GM12892 (cell line): Measurements from ENCODE around the gene SIAE.

Source experiments
- DNase-seq: peaks from one replicate; pipeline ENCODE4 v3.0.0; 2011; ENCODE audit not compliant: insufficient read length
- FAIRE-seq: peaks from 2 replicates; lab custom pipeline; 2011; peaks lifted over from hg19 to GRCh38; lab: Jason Lieb, UNC
- POLR2A ChIP-seq: IDR thresholded peaks from 2 replicates; pipeline ENCODE4 v1.6.1; 2011; ENCODE audit warnings: low read depth, low read length, control low read depth
- POLR2AphosphoS5 ChIP-seq: IDR thresholded peaks from 2 replicates; pipeline ENCODE4 v1.6.1; 2011; ENCODE audit warnings: low read depth, low read length, control low read depth
- TAF1 ChIP-seq: IDR thresholded peaks from 2 replicates; pipeline ENCODE4 v1.6.1; 2011; ENCODE audit warnings: low read depth, mild to moderate bottlenecking, control low read depth, low read length, borderline replicate concordance

Gene SIAE

DNA sequence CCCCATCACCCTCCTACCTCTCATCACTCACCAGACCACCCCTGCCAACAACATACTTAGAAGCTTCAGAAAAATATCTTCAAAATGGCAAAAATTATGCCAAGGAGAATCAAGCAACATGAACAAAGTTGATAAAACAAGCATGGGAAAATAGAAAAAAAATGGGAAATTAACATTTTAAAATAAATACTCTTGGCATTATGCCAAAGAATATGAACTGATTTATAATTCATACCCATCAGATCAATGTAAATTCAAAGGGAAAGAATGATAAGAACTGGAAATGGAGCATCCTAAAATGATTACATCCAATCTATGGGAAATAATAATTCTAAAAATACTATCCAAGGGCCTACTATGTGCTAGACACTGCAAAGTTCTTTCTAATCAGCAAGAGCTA, 12.0 kb downstream of the SIAE start:
- TF ChIP-seq POLR2AphosphoS5: no peak
- TF ChIP-seq POLR2A: no peak
- no peak for TF ChIP-seq TAF1
- no peak for FAIRE-seq

DNA sequence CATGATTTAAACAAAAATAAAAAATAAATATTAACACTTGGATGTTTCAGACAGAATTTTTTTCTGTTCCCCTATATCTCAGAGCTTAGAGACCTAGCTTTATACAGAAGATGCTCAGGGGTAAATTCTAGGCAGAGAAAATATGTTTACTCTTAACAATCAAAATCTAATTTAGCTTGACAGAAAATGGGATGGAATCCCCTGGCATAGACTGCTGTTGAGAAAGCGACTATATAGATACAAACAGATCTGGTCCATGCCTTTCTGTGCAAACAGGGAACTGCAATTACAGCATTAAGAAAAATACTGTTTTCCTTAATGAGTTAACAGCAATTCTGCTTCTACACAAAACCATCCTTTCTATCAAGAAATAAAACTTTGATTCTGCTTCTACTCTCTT, 14.6 kb downstream of the SIAE start:
- DNase-seq (no peak), FAIRE-seq (no peak)
- TF ChIP-seq TAF1 (no peak), POLR2AphosphoS5 (no peak), POLR2A (no peak)

More for the DNA sequence above, 12.0 kb downstream of the SIAE start:
- DNase-seq: no peak

DNA sequence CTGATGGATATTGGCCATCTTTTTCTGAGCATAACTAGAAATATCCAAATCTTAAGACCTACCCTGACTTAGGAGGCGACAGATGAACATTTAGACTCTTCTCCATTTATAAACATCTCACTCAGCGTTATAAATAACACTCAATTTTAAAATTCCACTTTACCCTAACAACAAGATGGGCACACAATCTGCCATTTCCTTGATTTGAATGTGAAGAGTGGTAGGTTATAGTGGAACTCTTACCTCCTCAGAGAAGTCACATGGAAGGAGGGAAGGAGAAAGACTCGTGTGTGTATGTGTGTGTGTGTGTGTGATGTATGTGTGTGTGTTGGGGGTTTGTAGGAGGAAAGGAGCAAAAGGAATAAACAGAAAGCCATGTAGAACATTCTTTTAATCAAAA, 15.0 kb downstream of the SIAE start:
- DNase-seq: no peak
- no peak for TF ChIP-seq POLR2A
- TF ChIP-seq TAF1: no peak
- no peak for TF ChIP-seq POLR2AphosphoS5
- no peak for FAIRE-seq

DNA sequence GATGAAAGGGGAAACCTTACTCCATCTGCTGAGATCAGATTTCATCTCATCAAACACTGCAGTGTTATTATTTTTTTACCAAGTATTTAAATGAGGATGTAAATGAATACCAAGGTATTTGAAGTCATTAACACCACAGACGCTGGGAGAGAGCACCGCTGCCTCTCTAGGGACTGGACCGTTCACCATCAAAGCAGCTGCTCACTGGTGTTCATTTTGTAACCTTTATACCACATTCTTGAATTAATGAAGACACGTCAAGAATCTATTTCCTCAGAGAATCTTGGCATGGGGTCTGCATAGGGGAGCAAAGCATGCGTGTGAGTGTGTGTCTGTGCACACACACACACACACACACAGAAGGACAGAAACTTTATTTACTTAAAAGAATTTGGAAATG, 15.6 kb downstream of the SIAE start:
- no peak for TF ChIP-seq POLR2A
- no peak for TF ChIP-seq POLR2AphosphoS5
- no peak for TF ChIP-seq TAF1
- DNase-seq (no peak), FAIRE-seq (no peak)

DNA sequence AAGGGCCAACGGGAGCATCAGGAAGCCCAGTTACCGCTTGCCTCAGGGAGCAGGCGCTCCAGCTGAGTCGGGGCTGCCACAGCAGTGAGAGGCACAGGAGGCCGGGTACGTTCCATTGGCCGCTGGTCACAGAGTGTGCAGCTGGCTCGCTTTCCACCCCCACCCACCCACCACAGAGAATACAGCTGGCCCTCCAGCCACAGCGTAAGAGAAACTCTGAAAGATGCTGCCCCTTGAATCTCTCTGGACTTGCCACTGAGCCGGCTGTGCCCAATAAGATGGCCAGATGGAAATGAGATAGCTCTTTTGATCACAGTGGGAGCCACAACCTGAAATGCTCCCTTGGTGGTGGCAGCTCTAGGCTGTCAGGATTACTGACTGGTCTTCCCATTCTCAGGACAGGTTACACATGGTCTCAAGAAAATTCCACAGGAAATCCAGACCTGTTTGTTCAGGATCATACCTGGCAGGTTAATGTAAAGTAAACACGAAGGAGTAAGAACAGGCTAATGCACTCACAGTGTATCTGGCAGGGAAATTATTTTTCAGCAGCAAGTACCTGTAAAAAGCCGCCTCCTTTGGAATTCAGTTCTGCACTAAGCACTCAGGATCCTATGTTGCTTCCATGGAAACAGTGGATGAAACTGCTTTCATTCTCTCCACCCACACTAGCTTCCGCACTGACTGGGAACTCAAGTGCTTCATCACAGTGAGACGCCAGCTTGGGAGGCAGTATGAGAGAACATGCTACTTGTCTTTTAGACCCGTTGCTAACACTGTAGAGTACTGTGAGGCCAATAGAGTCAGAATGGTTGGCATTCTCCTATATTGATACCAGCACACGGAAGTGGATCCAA, 16.5 kb downstream of the SIAE start:
- no peak for DNase-seq
- TF ChIP-seq POLR2A (no peak), POLR2AphosphoS5 (no peak), TAF1 (no peak)
- FAIRE-seq: no peak

DNA sequence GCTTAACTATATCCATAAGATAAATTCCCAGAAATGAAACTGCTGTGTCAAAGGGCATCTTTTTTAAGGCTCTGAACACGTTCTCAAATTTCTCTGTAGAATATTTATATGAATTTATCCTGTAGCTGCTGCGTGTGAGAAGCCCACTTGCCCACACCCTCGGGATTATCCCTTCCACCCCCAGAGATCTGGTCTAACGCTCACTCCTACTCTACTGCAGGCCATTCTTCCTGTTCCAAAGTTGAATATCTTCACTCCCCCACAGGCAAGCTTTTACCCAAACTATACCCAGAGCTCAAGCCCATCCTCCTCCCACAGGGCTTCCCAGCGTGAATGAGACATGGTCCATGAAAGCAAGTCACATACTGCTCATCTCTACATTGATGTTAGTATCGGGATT, 24.9 kb downstream of the SIAE start:
- no peak for TF ChIP-seq POLR2A
- no peak for TF ChIP-seq POLR2AphosphoS5
- no peak for TF ChIP-seq TAF1
- no peak for FAIRE-seq
- no peak for DNase-seq

DNA sequence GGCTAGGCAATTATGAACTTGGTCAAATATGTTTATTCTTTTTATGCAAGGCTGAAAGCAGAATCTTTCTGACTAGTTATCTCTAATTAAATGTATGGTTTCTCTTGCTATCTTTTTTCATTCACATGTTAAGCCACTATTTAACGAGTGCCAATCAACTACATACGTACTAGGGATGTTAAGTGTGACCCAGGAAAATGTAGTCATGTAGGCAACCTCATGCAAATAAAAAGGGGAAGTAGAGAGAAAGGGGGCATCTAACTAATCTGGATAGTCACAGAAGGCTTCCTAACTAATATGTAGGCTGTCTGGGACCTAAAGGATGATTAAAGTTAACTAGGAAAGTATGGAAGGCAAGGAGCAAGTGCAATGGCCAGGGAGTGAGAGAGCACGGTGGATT, 27.4 kb downstream of the SIAE start:
- FAIRE-seq: no peak
- TF ChIP-seq TAF1 (no peak), POLR2A (no peak), POLR2AphosphoS5 (no peak)

DNA sequence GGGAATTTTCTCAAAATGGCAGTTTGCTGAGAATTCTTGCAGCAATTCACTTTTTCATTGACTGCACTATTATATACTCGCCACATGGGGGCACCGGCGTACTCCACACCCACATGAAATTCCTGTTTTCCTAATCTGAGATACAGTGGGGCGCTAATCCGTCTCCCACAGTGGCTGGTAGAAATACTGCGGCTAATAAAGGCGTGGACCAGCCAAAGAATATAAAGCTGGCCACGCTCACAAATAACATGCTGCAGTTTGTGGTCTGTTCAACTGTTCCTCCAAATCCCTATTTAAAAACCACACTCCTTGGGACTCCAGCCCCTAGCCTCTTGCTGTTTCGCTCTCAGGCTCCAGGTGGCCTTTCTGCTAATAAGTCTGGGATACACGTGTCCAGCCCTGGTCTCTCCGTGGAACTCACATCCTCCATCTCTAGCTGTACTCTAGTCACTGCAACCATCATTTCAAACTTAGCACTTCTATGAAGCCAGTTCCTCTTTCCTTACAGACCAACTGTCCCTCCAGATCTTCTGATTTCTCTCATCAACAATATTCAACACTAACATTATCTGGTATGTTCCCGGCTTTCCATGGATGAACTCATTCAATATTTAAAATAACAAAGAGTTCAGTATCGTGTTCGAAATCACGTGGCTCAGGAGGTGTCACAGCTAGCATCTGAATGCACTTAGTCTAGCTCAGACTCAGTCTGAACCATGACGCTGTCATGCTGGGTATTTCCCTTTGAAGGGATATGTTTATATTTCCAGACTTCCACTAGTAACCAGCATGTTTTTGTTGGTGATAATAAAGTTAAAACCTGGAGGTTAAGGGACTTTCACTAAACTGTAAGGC, 28.9 kb downstream of the SIAE start:
- FAIRE-seq (peak; percentile 97), DNase-seq (no peak)
- TF ChIP-seq POLR2A: no peak
- no peak for TF ChIP-seq POLR2AphosphoS5
- TF ChIP-seq TAF1: no peak

More for the DNA sequence above, 27.4 kb downstream of the SIAE start:
- DNase-seq: no peak

DNA sequence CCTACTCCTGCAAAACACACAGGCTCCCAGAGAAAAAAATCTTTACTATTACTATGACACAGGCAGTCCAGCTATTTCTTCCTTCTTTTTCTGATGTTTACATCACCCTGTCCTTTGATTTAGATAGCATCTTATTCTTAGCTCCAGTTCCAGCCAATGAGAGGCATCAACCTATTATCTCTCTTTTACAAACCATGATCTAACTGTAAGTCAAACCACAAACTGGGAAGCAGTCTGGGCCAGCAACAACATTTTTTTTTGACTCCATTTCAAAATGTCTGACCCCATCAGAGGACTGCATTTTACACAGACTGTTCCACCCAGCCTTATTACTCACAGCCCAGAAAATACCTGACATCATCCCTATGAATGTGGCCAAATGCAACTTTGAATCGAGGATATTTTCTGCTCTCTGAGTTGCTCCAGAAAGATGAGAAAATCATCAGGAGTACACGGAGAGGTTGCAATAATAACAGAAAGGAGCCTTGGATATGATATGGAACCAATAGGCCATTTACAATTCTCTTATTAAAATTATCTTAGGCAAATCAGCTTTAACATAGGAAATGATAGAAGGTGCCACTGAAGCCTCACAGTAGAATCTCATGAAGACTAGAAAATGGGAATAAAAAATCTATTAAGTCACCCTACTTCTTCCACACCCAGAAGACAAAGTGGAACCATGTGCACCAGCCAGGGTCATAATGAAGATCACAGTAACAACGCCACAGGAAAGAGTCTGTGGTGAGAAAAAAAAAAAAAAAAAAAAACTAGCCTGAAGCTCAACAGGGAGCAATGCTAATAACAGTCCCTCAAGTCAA, 29.7 kb downstream of the SIAE start:
- no peak for TF ChIP-seq POLR2AphosphoS5
- TF ChIP-seq POLR2A: no peak
- no peak for TF ChIP-seq TAF1
- FAIRE-seq (peak; percentile 68), DNase-seq (no peak)

DNA sequence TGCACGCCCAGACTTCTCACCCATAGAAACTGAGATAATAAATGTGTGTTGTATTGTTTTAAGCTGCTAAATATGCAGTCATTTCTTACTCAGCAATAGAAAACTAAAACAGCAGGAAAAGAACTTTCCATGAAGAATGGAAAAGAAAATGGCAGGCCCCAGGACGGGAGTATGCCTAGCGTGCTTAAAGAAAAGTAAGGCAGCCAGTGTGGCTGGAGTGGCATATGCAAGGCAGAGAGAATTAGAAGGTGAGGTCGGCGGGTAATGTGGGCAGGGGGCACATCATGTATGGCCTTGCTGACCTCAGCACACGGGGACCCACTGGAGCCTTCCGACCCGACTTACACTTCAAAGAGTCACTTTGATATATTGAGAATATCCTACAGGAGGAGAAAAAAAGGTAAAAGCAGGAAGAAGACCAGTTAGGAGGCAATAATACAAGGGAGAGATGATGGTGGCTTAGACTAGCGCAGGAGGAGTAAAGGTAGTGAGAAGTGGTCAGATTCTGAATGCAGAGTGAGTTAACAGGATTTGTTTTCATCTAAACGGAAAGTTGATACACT, 30.4 kb downstream of the SIAE start:
- no peak for FAIRE-seq
- no peak for DNase-seq
- TF ChIP-seq POLR2A (no peak), TAF1 (no peak), POLR2AphosphoS5 (no peak)

DNA sequence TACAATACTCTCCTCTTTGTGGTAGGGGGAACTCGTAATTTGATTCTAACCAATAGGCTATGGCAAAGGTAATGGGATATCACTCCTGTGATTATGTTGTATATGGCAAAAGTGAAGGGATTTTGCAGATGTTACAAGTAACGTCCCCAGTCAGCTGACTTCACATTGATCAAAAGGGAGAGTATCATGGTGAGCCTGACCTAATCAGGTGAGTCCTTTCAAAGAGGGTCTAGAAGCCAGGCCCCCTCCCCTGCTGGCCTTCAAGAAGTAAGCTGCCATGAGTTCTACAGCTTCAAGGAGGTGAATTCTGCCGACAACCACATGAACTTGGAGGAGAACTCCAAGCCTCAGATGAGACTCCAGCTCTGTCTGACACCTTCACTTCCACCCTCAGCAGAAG, 30.9 kb downstream of the SIAE start:
- TF ChIP-seq TAF1: no peak
- no peak for TF ChIP-seq POLR2AphosphoS5
- TF ChIP-seq POLR2A: no peak
- DNase-seq (no peak), FAIRE-seq (peak; percentile 17)
